Measurements from ENCODE around the gene VPS52. TPM values are rescaled to one million over a fixed set of nuclear protein-coding genes. Genes with fewer than 3 reads are reported as not detected.

Gene VPS52
- total and polyA plus RNA-seq, 9 of the 15 experiments (the other 6 are each of a cell fraction or from before 2014, with no cell fraction given), result 24.4 to 103 (median 40.2) TPM

DNA sequence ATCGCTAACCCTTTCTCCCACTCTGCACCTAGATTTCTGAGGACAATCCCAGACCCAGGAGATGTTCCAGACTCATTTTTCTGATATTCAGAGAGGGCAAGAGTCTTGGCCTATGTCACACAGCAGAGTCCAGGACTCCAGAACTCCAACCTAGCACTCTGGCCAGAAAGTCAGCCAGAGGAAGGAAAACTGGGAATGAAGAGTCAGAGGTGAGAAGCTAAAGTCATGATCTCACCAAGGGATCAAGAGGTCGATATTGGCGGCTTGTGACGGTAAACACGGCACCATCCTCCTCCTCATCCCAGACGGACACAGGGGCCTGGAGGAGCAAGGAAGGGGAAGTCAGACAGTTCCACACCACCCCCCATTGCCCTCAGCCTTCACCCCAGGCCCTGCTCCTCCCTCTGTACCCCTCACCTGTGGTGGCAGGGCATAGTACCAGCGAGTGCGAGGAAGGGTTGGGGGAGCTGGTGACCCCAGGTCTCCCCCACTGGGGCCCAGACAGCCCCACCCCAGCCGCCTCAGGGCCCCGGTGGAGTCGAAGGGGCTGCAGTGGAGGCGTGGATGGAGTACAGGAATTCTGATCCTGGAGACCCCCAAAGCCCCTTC lies 25.2 kb upstream of the VPS52 start (continued):
- TF ChIP-seq, protein P1, sequence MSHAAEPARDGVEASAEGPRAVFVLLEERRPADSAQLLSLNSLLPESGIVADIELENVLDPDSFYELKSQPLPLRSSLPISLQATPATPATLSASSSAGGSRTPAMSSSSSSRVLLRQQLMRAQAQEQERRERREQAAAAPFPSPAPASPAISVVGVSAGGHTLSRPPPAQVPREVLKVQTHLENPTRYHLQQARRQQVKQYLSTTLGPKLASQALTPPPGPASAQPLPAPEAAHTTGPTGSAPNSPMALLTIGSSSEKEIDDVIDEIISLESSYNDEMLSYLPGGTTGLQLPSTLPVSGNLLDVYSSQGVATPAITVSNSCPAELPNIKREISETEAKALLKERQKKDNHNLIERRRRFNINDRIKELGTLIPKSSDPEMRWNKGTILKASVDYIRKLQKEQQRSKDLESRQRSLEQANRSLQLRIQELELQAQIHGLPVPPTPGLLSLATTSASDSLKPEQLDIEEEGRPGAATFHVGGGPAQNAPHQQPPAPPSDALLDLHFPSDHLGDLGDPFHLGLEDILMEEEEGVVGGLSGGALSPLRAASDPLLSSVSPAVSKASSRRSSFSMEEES (CRISPR knock-in tag; IDR thresholded peaks at IDR 0.05), result no peak
- TF ChIP-seq RBFOX2 (IDR thresholded peaks at IDR 0.05; ENCODE audit: low read depth, low read length), result peak; percentile 60
- no peak for TF ChIP-seq SMAD4 (CRISPR knock-in tag; conservative IDR thresholded peaks at IDR 0.05)
- TF ChIP-seq, protein P2, sequence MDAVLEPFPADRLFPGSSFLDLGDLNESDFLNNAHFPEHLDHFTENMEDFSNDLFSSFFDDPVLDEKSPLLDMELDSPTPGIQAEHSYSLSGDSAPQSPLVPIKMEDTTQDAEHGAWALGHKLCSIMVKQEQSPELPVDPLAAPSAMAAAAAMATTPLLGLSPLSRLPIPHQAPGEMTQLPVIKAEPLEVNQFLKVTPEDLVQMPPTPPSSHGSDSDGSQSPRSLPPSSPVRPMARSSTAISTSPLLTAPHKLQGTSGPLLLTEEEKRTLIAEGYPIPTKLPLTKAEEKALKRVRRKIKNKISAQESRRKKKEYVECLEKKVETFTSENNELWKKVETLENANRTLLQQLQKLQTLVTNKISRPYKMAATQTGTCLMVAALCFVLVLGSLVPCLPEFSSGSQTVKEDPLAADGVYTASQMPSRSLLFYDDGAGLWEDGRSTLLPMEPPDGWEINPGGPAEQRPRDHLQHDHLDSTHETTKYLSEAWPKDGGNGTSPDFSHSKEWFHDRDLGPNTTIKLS (IDR thresholded peaks at IDR 0.05; ENCODE audit: borderline replicate concordance, low read depth), result no peak
- no peak for TF ChIP-seq RB1 (IDR thresholded peaks at IDR 0.05; ENCODE audit: low read depth)
- TF ChIP-seq, protein P3, sequence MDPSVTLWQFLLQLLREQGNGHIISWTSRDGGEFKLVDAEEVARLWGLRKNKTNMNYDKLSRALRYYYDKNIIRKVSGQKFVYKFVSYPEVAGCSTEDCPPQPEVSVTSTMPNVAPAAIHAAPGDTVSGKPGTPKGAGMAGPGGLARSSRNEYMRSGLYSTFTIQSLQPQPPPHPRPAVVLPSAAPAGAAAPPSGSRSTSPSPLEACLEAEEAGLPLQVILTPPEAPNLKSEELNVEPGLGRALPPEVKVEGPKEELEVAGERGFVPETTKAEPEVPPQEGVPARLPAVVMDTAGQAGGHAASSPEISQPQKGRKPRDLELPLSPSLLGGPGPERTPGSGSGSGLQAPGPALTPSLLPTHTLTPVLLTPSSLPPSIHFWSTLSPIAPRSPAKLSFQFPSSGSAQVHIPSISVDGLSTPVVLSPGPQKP (CRISPR knock-in tag; IDR thresholded peaks at IDR 0.05), result no peak
- peak; percentile 91 for TF ChIP-seq RBM25 (IDR thresholded peaks at IDR 0.05; ENCODE audit: low read depth, low read length, severe bottlenecking)
- TF ChIP-seq STAT5A (IDR thresholded peaks at IDR 0.05; ENCODE audit: borderline replicate concordance, low read length), result no peak
- TF ChIP-seq HNRNPK (IDR thresholded peaks at IDR 0.05; ENCODE audit: low read depth, low read length, poor library complexity, severe bottlenecking), result no peak
- TF ChIP-seq, protein P4, sequence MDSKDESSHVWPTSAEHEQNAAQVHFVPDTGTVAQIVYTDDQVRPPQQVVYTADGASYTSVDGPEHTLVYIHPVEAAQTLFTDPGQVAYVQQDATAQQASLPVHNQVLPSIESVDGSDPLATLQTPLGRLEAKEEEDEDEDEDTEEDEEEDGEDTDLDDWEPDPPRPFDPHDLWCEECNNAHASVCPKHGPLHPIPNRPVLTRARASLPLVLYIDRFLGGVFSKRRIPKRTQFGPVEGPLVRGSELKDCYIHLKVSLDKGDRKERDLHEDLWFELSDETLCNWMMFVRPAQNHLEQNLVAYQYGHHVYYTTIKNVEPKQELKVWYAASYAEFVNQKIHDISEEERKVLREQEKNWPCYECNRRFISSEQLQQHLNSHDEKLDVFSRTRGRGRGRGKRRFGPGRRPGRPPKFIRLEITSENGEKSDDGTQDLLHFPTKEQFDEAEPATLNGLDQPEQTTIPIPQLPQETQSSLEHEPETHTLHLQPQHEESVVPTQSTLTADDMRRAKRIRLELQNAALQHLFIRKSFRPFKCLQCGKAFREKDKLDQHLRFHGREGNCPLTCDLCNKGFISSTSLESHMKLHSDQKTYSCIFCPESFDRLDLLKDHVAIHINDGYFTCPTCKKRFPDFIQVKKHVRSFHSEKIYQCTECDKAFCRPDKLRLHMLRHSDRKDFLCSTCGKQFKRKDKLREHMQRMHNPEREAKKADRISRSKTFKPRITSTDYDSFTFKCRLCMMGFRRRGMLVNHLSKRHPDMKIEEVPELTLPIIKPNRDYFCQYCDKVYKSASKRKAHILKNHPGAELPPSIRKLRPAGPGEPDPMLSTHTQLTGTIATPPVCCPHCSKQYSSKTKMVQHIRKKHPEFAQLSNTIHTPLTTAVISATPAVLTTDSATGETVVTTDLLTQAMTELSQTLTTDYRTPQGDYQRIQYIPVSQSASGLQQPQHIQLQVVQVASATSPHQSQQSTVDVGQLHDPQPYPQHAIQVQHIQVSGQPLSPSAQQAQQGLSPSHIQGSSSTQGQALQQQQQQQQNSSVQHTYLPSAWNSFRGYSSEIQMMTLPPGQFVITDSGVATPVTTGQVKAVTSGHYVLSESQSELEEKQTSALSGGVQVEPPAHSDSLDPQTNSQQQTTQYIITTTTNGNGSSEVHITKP (IDR thresholded peaks at IDR 0.05; ENCODE audit: partially characterized antibody), result no peak
- TF ChIP-seq HMG20A (CRISPR knock-in tag; conservative IDR thresholded peaks at IDR 0.05), result no peak
- TF ChIP-seq ZNF232 (CRISPR knock-in tag; IDR thresholded peaks at IDR 0.05), result no peak
- no peak for TF ChIP-seq EZH2 (IDR thresholded peaks at IDR 0.05; ENCODE audit: borderline replicate concordance, low read depth, low read length)
- TF ChIP-seq, protein P5, sequence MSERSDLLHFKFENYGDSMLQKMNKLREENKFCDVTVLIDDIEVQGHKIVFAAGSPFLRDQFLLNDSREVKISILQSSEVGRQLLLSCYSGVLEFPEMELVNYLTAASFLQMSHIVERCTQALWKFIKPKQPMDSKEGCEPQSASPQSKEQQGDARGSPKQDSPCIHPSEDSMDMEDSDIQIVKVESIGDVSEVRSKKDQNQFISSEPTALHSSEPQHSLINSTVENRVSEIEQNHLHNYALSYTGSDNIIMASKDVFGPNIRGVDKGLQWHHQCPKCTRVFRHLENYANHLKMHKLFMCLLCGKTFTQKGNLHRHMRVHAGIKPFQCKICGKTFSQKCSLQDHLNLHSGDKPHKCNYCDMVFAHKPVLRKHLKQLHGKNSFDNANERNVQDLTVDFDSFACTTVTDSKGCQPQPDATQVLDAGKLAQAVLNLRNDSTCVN (CRISPR knock-in tag; IDR thresholded peaks at IDR 0.05), result no peak
- no peak for TF ChIP-seq KDM5B (IDR thresholded peaks at IDR 0.05; ENCODE audit: insufficient replicate concordance, low read depth, low read length)
- no peak for TF ChIP-seq NUFIP1 (IDR thresholded peaks at IDR 0.05; ENCODE audit: partially characterized antibody)
- no peak for TF ChIP-seq RBM17 (IDR thresholded peaks at IDR 0.05; ENCODE audit: borderline replicate concordance, low read depth, low read length)
- TF ChIP-seq BACH1 (tag; IDR thresholded peaks at IDR 0.05), result no peak
